GM12878 (cell line): ENCODE data around the gene KRTAP1-4. TPM values are rescaled to one million over a fixed set of nuclear protein-coding genes. Genes with fewer than 3 reads are reported as not detected.

ENCODE experiments used
- ATAC-seq: fragments of 200-7000 bp; cut with Tn5 transposase; 3 replicates; pipeline ENCODE4 v1.9.1; 2020; ENCODE audit warnings: mild to moderate bottlenecking, moderate library complexity
- BruUV-seq: library from RNA; stranded (reverse); fragments of 400-500 nt; replicated peaks from 2 replicates; lab custom pipeline; 2021; lab: Mats Ljungman, UMichigan
- CTCF ChIA-PET: fragments of 300-600 bp; sonication (Branson Sonifier 250); formaldehyde crosslinking; extraction: SDS; loops from one replicate; lab custom pipeline; 2021; ENCODE audit warnings: inconsistent platforms; lab: Yijun Ruan, JAX
- POLR2A ChIA-PET: fragments of 350-600 bp; formaldehyde crosslinking; extraction: SDS; loops from one replicate; lab custom pipeline; 2021; ENCODE audit warnings: inconsistent platforms; lab: Charles Lee
- RAD21 ChIA-PET: fragments of 300-600 bp; sonication (Branson Sonifier 250); formaldehyde crosslinking; loops from one replicate; lab custom pipeline; 2023; ENCODE audit warnings: antibody characterized with exemption; ENCODE audit not compliant: unreplicated experiment; lab: Charles Lee
- SMC1A ChIA-PET: fragments of 300-600 bp; sonication (Branson Sonifier 250); formaldehyde crosslinking; loops from one replicate; lab custom pipeline; 2023; ENCODE audit not compliant: unreplicated experiment, uncharacterized antibody; lab: Charles Lee
- DNase-seq: peaks from one replicate; pipeline ENCODE4 v3.0.0-alpha.2; 2011; ENCODE audit warnings: low read depth, low spot score
- FAIRE-seq: peaks from 3 replicates; lab custom pipeline; 2011; peaks lifted over from hg19 to GRCh38; lab: Jason Lieb, UNC
- H2AFZ ChIP-seq: 2 replicates; pipeline ENCODE4 v1.6.0; 2011; ENCODE audit warnings: low read depth, low read length, control low read depth; ENCODE audit not compliant: control insufficient read depth
- H3K27ac ChIP-seq: 2 replicates; pipeline ENCODE4 v1.5.1; 2011; ENCODE audit warnings: control low read depth; ENCODE audit not compliant: control insufficient read depth, insufficient read depth
- H3K27me3 ChIP-seq, 2 experiments: replicated peaks in 1 of 2; 2 replicates each; pipeline versions ENCODE4 v1.6.0 to v1.6.1; 2011; ENCODE audit warnings: low read length in 1 of 2; ENCODE audit not compliant: control insufficient read depth in 2 of 2, insufficient read depth in 2 of 2
- H3K36me3 ChIP-seq, 2 experiments: 2 replicates each; pipeline ENCODE4 v1.5.1; 2011; ENCODE audit warnings: low read length in 1 of 2; ENCODE audit not compliant: control insufficient read depth in 2 of 2, insufficient read depth in 2 of 2
- H3K4me1 ChIP-seq: 2 replicates; pipeline ENCODE4 v1.6.1; 2011; ENCODE audit warnings: mild to moderate bottlenecking, low read length, moderate library complexity, mixed read lengths; ENCODE audit not compliant: control insufficient read depth, insufficient read depth
- H3K4me2 ChIP-seq: 2 replicates; pipeline ENCODE4 v1.6.0; 2011; ENCODE audit warnings: control low read depth; ENCODE audit not compliant: control insufficient read depth, insufficient read depth
- H3K4me3 ChIP-seq: fragments of 200-600 bp; sonication (generic); 2 replicates; pipeline ENCODE4 v1.5.1; 2016
- H3K79me2 ChIP-seq: 2 replicates; pipeline ENCODE4 v1.6.0; 2011; ENCODE audit warnings: low read length; ENCODE audit not compliant: control insufficient read depth, insufficient read depth
- H3K9ac ChIP-seq: 2 replicates; pipeline ENCODE4 v1.8.0; 2011; ENCODE audit warnings: low read length, control low read depth, mixed read lengths; ENCODE audit not compliant: control insufficient read depth, insufficient read depth
- H3K9me3 ChIP-seq: replicated peaks from 3 replicates; pipeline ENCODE4 v1.5.1; 2011; ENCODE audit warnings: mild to moderate bottlenecking, low read length; ENCODE audit not compliant: control insufficient read depth, insufficient read depth
- H4K20me1 ChIP-seq: 2 replicates; pipeline ENCODE4 v1.6.0; 2011; ENCODE audit not compliant: control insufficient read depth, insufficient read depth
- ATF3 ChIP-seq: IDR thresholded peaks from 2 replicates; pipeline ENCODE4 v1.6.1; 2011; ENCODE audit warnings: low read depth, mild to moderate bottlenecking, low read length, moderate library complexity, borderline replicate concordance; ENCODE audit errors: extremely low read depth
- CHD2 ChIP-seq: IDR thresholded peaks from 2 replicates; pipeline ENCODE4 v1.6.1; 2011; ENCODE audit warnings: low read depth, low read length, improper control_type of control experiment, borderline replicate concordance
- CREM ChIP-seq: IDR thresholded peaks from 2 replicates; pipeline ENCODE4 v1.6.1; 2014; ENCODE audit warnings: antibody characterized with exemption, low read depth
- E2F8 ChIP-seq: fragments of 450-650 bp; IDR thresholded peaks from 2 replicates; pipeline ENCODE4 v1.6.1; 2018; ENCODE audit warnings: mild to moderate bottlenecking, low read depth, moderate library complexity; ENCODE audit not compliant: partially characterized antibody
- NBN ChIP-seq: fragments of 450-650 bp; IDR thresholded peaks from 2 replicates; pipeline ENCODE4 v1.6.1; 2016
- WGBS: methylation state at CpG from one replicate; pipeline ENCODE4 v1.1.6; 2016; ENCODE audit warnings: low lambda C conversion rate; ENCODE audit not compliant: insufficient replicate concordance, insufficient coverage; ENCODE audit errors: missing lambda C conversion rate; 5-methylcytosine and 5-hydroxymethylcytosine counted together
- in situ Hi-C: fragments of 300-500 bp; cut with MboI; formaldehyde crosslinking; loops from 9 replicates; pipeline ENCODE4 v1.14.3; 2018; ENCODE audit warnings: mixed read lengths
- intact Hi-C: fragments of 100-400 bp; cut with micrococcal nuclease; formaldehyde crosslinking; loops from one replicate; pipeline ENCODE4 v1.14.2; 2022; ENCODE audit not compliant: unreplicated experiment
- polyA plus RNA-seq, 11 experiments: library from polyadenylated mRNA; depleted of rRNA in 4 of 11; unstranded in 6 of 11; stranded (reverse) in 5 of 11; fragments of >200 nt; fragmentation: Nextera tagmentation in 4 of 11; fragmentation: Illumina TruSeq in 1 of 11; extraction: Ambion mirVana in 4 of 11; extraction: Trizol in 1 of 11; gene quantifications; 1 replicate in 1 of 11; 2 replicates in 10 of 11; pipeline versions ENCODE4 v1.2.1 to v1.2.3, GENCODE V29; 2011 to 2016; ENCODE audit warnings: inconsistent platforms in 2 of 11, missing spikeins in 2 of 11, low read depth in 1 of 11
- total RNA-seq, 4 experiments: library from RNA; depleted of rRNA in 3 of 4; stranded (reverse); fragments of >200 nt in 3 of 4; fragmentation: Illumina TruSeq in 1 of 4; extraction: Trizol in 1 of 4; gene quantifications; 2 replicates each; pipeline versions ENCODE4 v1.2.1 to v1.2.3, GENCODE V29; 2013 to 2021

KRTAP1-4 gene
- total and polyA plus RNA-seq, 10 of the 15 experiments (the other 5 are each of a cell fraction or from before 2014, with no cell fraction given) = not detected

- TF ChIP-seq NBN = no peak
- no peak for TF ChIP-seq ATF3
- TF ChIP-seq CREM = no peak
- no peak for TF ChIP-seq CHD2
- TF ChIP-seq E2F8 = no peak
- no TSS peak for BruUV-seq
- WGBS = 19% methylated on average over 8 of the region's 8 CpGs
- ChIA-PET SMC1A (interaction anchor here (0.7 kb wide), 1 partner anchor 281 kb away, joined by 3 read pairs; no protein-coding TSS in a partner anchor), POLR2A (interaction anchor here (1.1 kb wide), 1 partner anchor 168 kb away, joined by 3 read pairs; no protein-coding TSS in a partner anchor), CTCF (interaction anchor here (1.1 kb wide), 1 partner anchor 372 kb away, joined by 3 read pairs; no protein-coding TSS in a partner anchor), RAD21 (interaction anchor here (0.6 kb wide), 1 partner anchor 739 kb away, joined by 3 read pairs; no protein-coding TSS in a partner anchor)
- intact Hi-C loops (no loop called here), in situ Hi-C loops (no loop called here)
- Histone ChIP-seq H3K27ac (no peak overlapping the region), H3K9ac (no peak overlapping the region), H3K36me3 (no peaks in the 10 kb centered on the region), H2AFZ (no peak overlapping the region), H3K27me3 (peaks cover 0 to 2% of the 10 kb centered on the region in 2 experiments; a peak in 1 of 4 replicates), H4K20me1 (no peaks in the 10 kb centered on the region), H3K4me3 (no peak overlapping the region), H3K4me2 (no peak overlapping the region), H3K9me3 (no peaks in the 10 kb centered on the region), H3K79me2 (no peaks in the 10 kb centered on the region), H3K4me1 (no peaks in the 10 kb centered on the region)
- FAIRE-seq = no peak
- no peak for ATAC-seq
- no peak for DNase-seq
These were observed 43.1 kb downstream of the KRTAP1-4 start for GRCh38 chr17:40986920-40987319.
